Stimulated activated effector memory CD8-positive, alpha-beta T cell treated with anti-CD3 and anti-CD28 coated beads, Interleukin-12 subunit alpha, Interleukin-12 subunit beta, amount 100 ng/mL, for 72 hours (primary cell): Measurements from ENCODE around the gene COL27A1.

Experiments
- ATAC-seq: fragments of 150-1000 bp; cut with Tn5 transposase; 2 replicates; pipeline ENCODE4 v1.10.0; 2021
- DNase-seq, 2 donors: peaks; one replicate each; pipeline ENCODE4 v3.0.0; 2021 to 2022; ENCODE audit warnings: low spot score in 2 of 2
- H3K27ac Mint-ChIP-seq: one replicate; pipeline ENCODE4 v1.8.0; 2022; ENCODE audit warnings: mild to moderate bottlenecking, mixed read lengths
- H3K36me3 Mint-ChIP-seq: one replicate; pipeline ENCODE4 v1.8.0; 2022; ENCODE audit warnings: mild to moderate bottlenecking, mixed read lengths
- H3K4me1 Mint-ChIP-seq: one replicate; pipeline ENCODE4 v1.8.0; 2022; ENCODE audit warnings: mixed read lengths
- H3K4me3 Mint-ChIP-seq: one replicate; pipeline ENCODE4 v1.8.0; 2022; ENCODE audit warnings: mild to moderate bottlenecking, mixed read lengths
- H3K9me3 Mint-ChIP-seq: one replicate; pipeline ENCODE4 v1.8.0; 2022; ENCODE audit warnings: mixed read lengths

COL27A1 gene

GRCh38 chr9:114196117-114196516 lies 40.8 kb downstream of the COL27A1 start:
- Mint-ChIP-seq H3K27ac (no peak overlapping the region), H3K9me3 (peaks cover 2% of the 10 kb centered on the region), H3K4me1 (no peaks in the 10 kb centered on the region), H3K4me3 (no peak overlapping the region), H3K36me3 (no peaks in the 10 kb centered on the region)
- ATAC-seq, result no peak
- DNase-seq, result no peak

GRCh38 chr9:114196979-114197622 lies 41.8 kb downstream of the COL27A1 start:
- ATAC-seq, result no peak
- no peak for DNase-seq

GRCh38 chr9:114198249-114199040 lies 43.1 kb downstream of the COL27A1 start:
- Mint-ChIP-seq H3K4me3 (no peak overlapping the region), H3K36me3 (no peaks in the 10 kb centered on the region), H3K27ac (no peak overlapping the region), H3K9me3 (no peaks in the 10 kb centered on the region), H3K4me1 (no peaks in the 10 kb centered on the region)
- DNase-seq (no peak), ATAC-seq (no peak)

More at GRCh38 chr9:114196979-114197622, 41.8 kb downstream of the COL27A1 start:
- Mint-ChIP-seq H3K27ac (no peak overlapping the region), H3K36me3 (no peaks in the 10 kb centered on the region), H3K4me3 (no peak overlapping the region), H3K9me3 (no peaks in the 10 kb centered on the region), H3K4me1 (no peaks in the 10 kb centered on the region)

GRCh38 chr9:114200721-114201300 lies 45.5 kb downstream of the COL27A1 start:
- ATAC-seq (no peak), DNase-seq (no peak)
- Mint-ChIP-seq H3K9me3 (no peaks in the 10 kb centered on the region), H3K4me1 (no peaks in the 10 kb centered on the region), H3K4me3 (no peak overlapping the region), H3K36me3 (no peaks in the 10 kb centered on the region), H3K27ac (no peak overlapping the region)

GRCh38 chr9:114202396-114202795 lies 47.1 kb downstream of the COL27A1 start:
- no peaks in the 10 kb centered on the region for H3K4me1 Mint-ChIP-seq
- no peak overlapping the region for H3K4me3 Mint-ChIP-seq
- H3K27ac Mint-ChIP-seq, result no peak overlapping the region
- H3K9me3 Mint-ChIP-seq, result no peaks in the 10 kb centered on the region
- ATAC-seq (no peak), DNase-seq (no peak)
- no peaks in the 10 kb centered on the region for H3K36me3 Mint-ChIP-seq

- DNase-seq, result no peak
- no peak overlapping the region for H3K4me3 Mint-ChIP-seq
- H3K4me1 Mint-ChIP-seq, result no peaks in the 10 kb centered on the region
- no peak for ATAC-seq
- no peaks in the 10 kb centered on the region for H3K9me3 Mint-ChIP-seq
- no peak overlapping the region for H3K27ac Mint-ChIP-seq
- no peaks in the 10 kb centered on the region for H3K36me3 Mint-ChIP-seq
Measured at GRCh38 chr9:114202849-114203248, 47.5 kb downstream of the COL27A1 start.

GRCh38 chr9:114203410-114204140 lies 48.2 kb downstream of the COL27A1 start:
- no peak for ATAC-seq
- Mint-ChIP-seq H3K27ac (no peak overlapping the region), H3K4me1 (no peaks in the 10 kb centered on the region), H3K4me3 (no peak overlapping the region), H3K36me3 (no peaks in the 10 kb centered on the region), H3K9me3 (no peaks in the 10 kb centered on the region)
- no peak for DNase-seq

- H3K36me3 Mint-ChIP-seq, result no peaks in the 10 kb centered on the region
- H3K4me1 Mint-ChIP-seq, result no peaks in the 10 kb centered on the region
- H3K9me3 Mint-ChIP-seq, result no peaks in the 10 kb centered on the region
- H3K4me3 Mint-ChIP-seq, result no peak overlapping the region
- no peak for DNase-seq
- H3K27ac Mint-ChIP-seq, result no peak overlapping the region
- ATAC-seq, result no peak
Measured at GRCh38 chr9:114204265-114204664, 48.9 kb downstream of the COL27A1 start.

GRCh38 chr9:114205171-114206015 lies 50.1 kb downstream of the COL27A1 start:
- Mint-ChIP-seq H3K4me3 (no peak overlapping the region), H3K27ac (no peak overlapping the region), H3K36me3 (no peaks in the 10 kb centered on the region), H3K4me1 (no peaks in the 10 kb centered on the region), H3K9me3 (no peaks in the 10 kb centered on the region)
- DNase-seq (no peak), ATAC-seq (no peak)

- no peak for DNase-seq
- Mint-ChIP-seq H3K36me3 (no peaks in the 10 kb centered on the region), H3K9me3 (no peaks in the 10 kb centered on the region), H3K4me1 (no peaks in the 10 kb centered on the region), H3K27ac (no peak overlapping the region), H3K4me3 (no peak overlapping the region)
- ATAC-seq, result no peak
Measured at GRCh38 chr9:114206221-114206789, 51.0 kb downstream of the COL27A1 start.

GRCh38 chr9:114207034-114207810 lies 51.9 kb downstream of the COL27A1 start:
- H3K4me1 Mint-ChIP-seq, result no peaks in the 10 kb centered on the region
- no peak for DNase-seq
- H3K4me3 Mint-ChIP-seq, result no peak overlapping the region
- H3K9me3 Mint-ChIP-seq, result no peaks in the 10 kb centered on the region
- H3K36me3 Mint-ChIP-seq, result no peaks in the 10 kb centered on the region
- H3K27ac Mint-ChIP-seq, result no peak overlapping the region
- ATAC-seq, result no peak

GRCh38 chr9:114207845-114208244 lies 52.5 kb downstream of the COL27A1 start:
- no peak for DNase-seq
- Mint-ChIP-seq H3K4me3 (no peak overlapping the region), H3K4me1 (no peaks in the 10 kb centered on the region), H3K9me3 (no peaks in the 10 kb centered on the region), H3K27ac (no peak overlapping the region), H3K36me3 (no peaks in the 10 kb centered on the region)
- ATAC-seq, result no peak

- H3K4me3 Mint-ChIP-seq, result no peak overlapping the region
Measured at GRCh38 chr9:114209151-114209550, 53.8 kb downstream of the COL27A1 start.

GRCh38 chr9:114210136-114210535 lies 54.8 kb downstream of the COL27A1 start:
- DNase-seq (no peak), ATAC-seq (no peak)
- no peak overlapping the region for H3K4me3 Mint-ChIP-seq
- no peaks in the 10 kb centered on the region for H3K9me3 Mint-ChIP-seq
- no peaks in the 10 kb centered on the region for H3K36me3 Mint-ChIP-seq
- H3K27ac Mint-ChIP-seq, result no peak overlapping the region
- H3K4me1 Mint-ChIP-seq, result no peaks in the 10 kb centered on the region

More at GRCh38 chr9:114209151-114209550, 53.8 kb downstream of the COL27A1 start:
- Mint-ChIP-seq H3K9me3 (no peaks in the 10 kb centered on the region), H3K4me1 (no peaks in the 10 kb centered on the region), H3K36me3 (no peaks in the 10 kb centered on the region), H3K27ac (no peak overlapping the region)
- DNase-seq (no peak), ATAC-seq (no peak)
